ENCODE data around the gene ATP13A4. TPM values are rescaled to one million over a fixed set of nuclear protein-coding genes. Genes with fewer than 3 reads are reported as not detected.

The ATP13A4 gene
- total RNA-seq, 2 donors from 2014 or later: 0.57 to 1.3 TPM

DNA sequence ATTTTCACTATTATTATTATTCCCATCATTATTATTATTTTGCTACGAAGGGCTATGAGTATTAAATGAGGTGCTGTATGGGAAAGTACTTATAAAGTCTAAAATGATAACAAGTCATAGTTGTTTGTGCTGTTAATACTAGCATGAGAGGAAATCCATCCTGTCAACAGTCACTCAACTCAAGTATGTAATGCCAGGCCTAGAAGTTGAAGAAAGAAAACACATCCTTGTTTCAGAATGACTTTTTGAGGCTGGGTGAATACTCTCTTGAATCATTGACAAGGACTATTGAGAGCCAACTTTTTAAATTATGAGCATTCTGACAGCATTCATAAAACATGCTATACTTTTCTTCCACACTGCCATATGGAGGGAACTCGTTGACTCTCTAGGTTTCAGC is 115.3 kb downstream of the ATP13A4 start:
- WGBS, 2 experiments (ENCODE audit: insufficient coverage in 1 of 2, insufficient read length in 1 of 2): 94 to 100% methylated on average over 1 to 2 of the region's 2 CpGs
- H3K9me3 ChIP-seq (ENCODE audit: control insufficient read depth, low read length): no peaks in the 10 kb centered on the region
- no peaks in the 10 kb centered on the region for H3K27me3 ChIP-seq (ENCODE audit: control insufficient read depth, insufficient read depth, low read length, poor library complexity, severe bottlenecking)
- Mint-ChIP-seq H3K4me3 (no peak overlapping the region), H3K27me3 (ENCODE audit: insufficient read depth) (no peaks in the 10 kb centered on the region), H3K36me3 (ENCODE audit: low read depth) (no peaks in the 10 kb centered on the region), H3K9me3 (no peaks in the 10 kb centered on the region), H3K4me1 (no peaks in the 10 kb centered on the region), H3K27ac (no peak overlapping the region)
- no peaks in the 10 kb centered on the region for H3K36me3 ChIP-seq (ENCODE audit: control insufficient read depth, insufficient read depth, low read length)
- H3K4me1 ChIP-seq (ENCODE audit: control insufficient read depth, insufficient read depth, low read length): no peaks in the 10 kb centered on the region
- DNase-seq: no peak
- TF ChIP-seq, protein P1, sequence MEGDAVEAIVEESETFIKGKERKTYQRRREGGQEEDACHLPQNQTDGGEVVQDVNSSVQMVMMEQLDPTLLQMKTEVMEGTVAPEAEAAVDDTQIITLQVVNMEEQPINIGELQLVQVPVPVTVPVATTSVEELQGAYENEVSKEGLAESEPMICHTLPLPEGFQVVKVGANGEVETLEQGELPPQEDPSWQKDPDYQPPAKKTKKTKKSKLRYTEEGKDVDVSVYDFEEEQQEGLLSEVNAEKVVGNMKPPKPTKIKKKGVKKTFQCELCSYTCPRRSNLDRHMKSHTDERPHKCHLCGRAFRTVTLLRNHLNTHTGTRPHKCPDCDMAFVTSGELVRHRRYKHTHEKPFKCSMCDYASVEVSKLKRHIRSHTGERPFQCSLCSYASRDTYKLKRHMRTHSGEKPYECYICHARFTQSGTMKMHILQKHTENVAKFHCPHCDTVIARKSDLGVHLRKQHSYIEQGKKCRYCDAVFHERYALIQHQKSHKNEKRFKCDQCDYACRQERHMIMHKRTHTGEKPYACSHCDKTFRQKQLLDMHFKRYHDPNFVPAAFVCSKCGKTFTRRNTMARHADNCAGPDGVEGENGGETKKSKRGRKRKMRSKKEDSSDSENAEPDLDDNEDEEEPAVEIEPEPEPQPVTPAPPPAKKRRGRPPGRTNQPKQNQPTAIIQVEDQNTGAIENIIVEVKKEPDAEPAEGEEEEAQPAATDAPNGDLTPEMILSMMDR (conservative IDR thresholded peaks at IDR 0.05): no peak
- H3K27ac ChIP-seq (ENCODE audit: low read depth, low read length): no peak overlapping the region
- no peak overlapping the region for H3K4me3 ChIP-seq (ENCODE audit: low read length)
- H3K9ac ChIP-seq (ENCODE audit: extremely low read depth, low read length, poor library complexity, severe bottlenecking): no peak overlapping the region

DNA sequence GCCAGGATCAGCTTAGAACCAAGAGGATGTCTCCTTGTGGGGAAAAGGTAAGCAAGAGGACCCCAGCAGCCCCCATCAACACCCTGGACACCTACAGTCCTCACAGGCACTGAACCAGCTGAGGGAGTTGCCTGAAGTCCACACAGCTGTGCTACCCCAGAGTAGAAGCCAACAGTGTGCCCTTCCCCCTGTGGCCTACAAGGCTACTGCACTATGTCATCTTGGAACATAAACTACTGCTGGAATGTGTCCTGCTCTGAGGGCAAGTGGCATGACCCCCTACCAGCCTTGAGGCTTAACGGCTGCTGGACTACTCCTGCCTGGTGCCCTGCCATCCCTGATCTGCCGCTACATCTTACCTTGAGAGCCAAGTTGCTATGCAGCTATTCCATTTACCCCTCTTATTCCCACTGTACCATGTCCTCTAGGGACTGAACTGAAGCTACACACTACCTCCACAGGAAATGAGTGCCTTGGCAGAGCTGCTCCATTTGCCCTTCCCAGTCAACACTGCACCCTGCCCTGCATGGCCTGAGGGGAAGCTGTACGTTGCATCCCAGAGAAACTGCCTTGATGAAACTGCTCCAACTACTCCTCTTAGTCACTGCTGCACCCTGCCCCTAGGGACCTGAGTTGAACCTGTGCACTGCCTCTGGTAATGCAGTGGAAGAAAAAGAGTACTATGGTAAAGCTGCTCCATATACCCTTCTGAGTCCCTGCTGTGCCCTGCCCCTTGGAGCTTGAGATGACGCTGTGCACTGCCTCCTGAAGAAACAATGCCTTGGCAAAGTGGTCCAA is 135.9 kb downstream of the ATP13A4 start:
- H3K27ac Mint-ChIP-seq: no peak overlapping the region
- Histone ChIP-seq H3K4me3 (ENCODE audit: low read length) (no peak overlapping the region), H3K27me3 (ENCODE audit: control insufficient read depth, insufficient read depth, low read length, poor library complexity, severe bottlenecking) (no peaks in the 10 kb centered on the region), H3K9ac (ENCODE audit: extremely low read depth, low read length, poor library complexity, severe bottlenecking) (no peak overlapping the region), H3K36me3 (ENCODE audit: control insufficient read depth, insufficient read depth, low read length) (no peaks in the 10 kb centered on the region), H3K9me3 (ENCODE audit: control insufficient read depth, low read length) (peaks cover 37% of the 10 kb centered on the region), H3K4me1 (ENCODE audit: control insufficient read depth, insufficient read depth, low read length) (no peaks in the 10 kb centered on the region), H3K27ac (ENCODE audit: low read depth, low read length) (no peak overlapping the region)
- no peaks in the 10 kb centered on the region for H3K4me1 Mint-ChIP-seq
- no peaks in the 10 kb centered on the region for H3K36me3 Mint-ChIP-seq (ENCODE audit: low read depth)
- no peak overlapping the region for H3K4me3 Mint-ChIP-seq
- TF ChIP-seq, protein P1 (conservative IDR thresholded peaks at IDR 0.05): no peak
- no peaks in the 10 kb centered on the region for H3K27me3 Mint-ChIP-seq (ENCODE audit: insufficient read depth)
- 90 to 100% methylated on average over 2 to 4 of the region's 4 CpGs for WGBS, 2 experiments (ENCODE audit: insufficient coverage in 1 of 2, insufficient read length in 1 of 2)
- peaks cover 49% of the 10 kb centered on the region for H3K9me3 Mint-ChIP-seq
- DNase-seq: no peak

DNA sequence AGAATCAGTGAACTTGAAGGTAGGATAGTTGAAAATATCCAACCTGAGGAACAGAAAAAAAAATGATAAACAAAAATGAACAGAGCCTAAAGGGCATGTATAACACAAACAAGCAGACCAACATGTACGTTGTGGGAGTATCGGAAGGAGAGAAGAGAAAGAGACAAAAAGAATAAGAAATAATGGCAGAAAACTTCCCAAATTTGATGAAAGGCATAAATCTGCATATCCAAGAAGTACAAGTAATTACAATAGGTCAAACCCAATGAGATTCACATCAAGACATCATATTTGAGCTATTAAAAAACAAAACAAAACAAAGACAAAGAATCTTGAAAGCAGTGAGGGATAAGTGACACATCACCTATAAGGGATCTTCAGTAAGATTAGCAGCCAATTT is 138.1 kb downstream of the ATP13A4 start:
- H3K9me3 Mint-ChIP-seq: peaks cover 58% of the 10 kb centered on the region
- Histone ChIP-seq H3K36me3 (ENCODE audit: control insufficient read depth, insufficient read depth, low read length) (no peaks in the 10 kb centered on the region), H3K27ac (ENCODE audit: low read depth, low read length) (no peak overlapping the region), H3K27me3 (ENCODE audit: control insufficient read depth, insufficient read depth, low read length, poor library complexity, severe bottlenecking) (no peaks in the 10 kb centered on the region), H3K4me3 (ENCODE audit: low read length) (no peak overlapping the region), H3K9ac (ENCODE audit: extremely low read depth, low read length, poor library complexity, severe bottlenecking) (no peak overlapping the region), H3K4me1 (ENCODE audit: control insufficient read depth, insufficient read depth, low read length) (no peaks in the 10 kb centered on the region), H3K9me3 (ENCODE audit: control insufficient read depth, low read length) (peaks cover 48% of the 10 kb centered on the region)
- H3K36me3 Mint-ChIP-seq (ENCODE audit: low read depth): no peaks in the 10 kb centered on the region
- no peak for DNase-seq
- H3K4me1 Mint-ChIP-seq: no peaks in the 10 kb centered on the region
- H3K27me3 Mint-ChIP-seq (ENCODE audit: insufficient read depth): no peaks in the 10 kb centered on the region
- H3K27ac Mint-ChIP-seq: no peak overlapping the region
- TF ChIP-seq, protein P1 (conservative IDR thresholded peaks at IDR 0.05): no peak
- 100% methylated on average over 2 of the region's 2 CpGs for WGBS, 2 experiments (ENCODE audit: insufficient coverage in 1 of 2, insufficient read length in 1 of 2)
- no peak overlapping the region for H3K4me3 Mint-ChIP-seq

Measured in endodermal cell (in vitro differentiated cells).